ENCODE measurements around the gene ANKRD40CL. TPM values are rescaled to one million over a fixed set of nuclear protein-coding genes. Genes with fewer than 3 reads are reported as not detected.

Gene ANKRD40CL
- total RNA-seq (ENCODE audit: low replicate concordance) = not detected in 2 replicates

GRCh38 chr17:50767446-50767845, at the start of gene ANKRD40CL:
Gene ANKRD40CL (minus strand): TSS chr17:50767518. CDS start chr17:50766913, 605 bp downstream.

GRCh38 chr17:50719144-50719923, 48.0 kb downstream of the ANKRD40CL start, which contains the start of gene LUC7L3:
Gene LUC7L3 (plus strand): TSS chr17:50719603. CDS start chr17:50719733, 130 bp downstream.

Other genes starting within 250 kb of the ANKRD40CL start
- under 0.01 TPM in 2 replicates for gene EPN3, start 234.8 kb downstream of the ANKRD40CL start, total RNA-seq (ENCODE audit: low replicate concordance)
- gene SPATA20, start 220.3 kb downstream of the ANKRD40CL start, total RNA-seq (ENCODE audit: low replicate concordance) = 46.3 and 50.1 TPM in 2 replicates
- under 0.01 and 4.8 TPM in 2 replicates for gene CACNA1G, start 206.8 kb downstream of the ANKRD40CL start, total RNA-seq (ENCODE audit: low replicate concordance)
- 4.0 and 13.6 TPM in 2 replicates for gene ABCC3, start 132.6 kb downstream of the ANKRD40CL start, total RNA-seq (ENCODE audit: low replicate concordance)
- gene ANKRD40, start 59.6 kb downstream of the ANKRD40CL start, total RNA-seq (ENCODE audit: low replicate concordance) = 18.7 and 20.1 TPM in 2 replicates
- gene LUC7L3, start 47.9 kb downstream of the ANKRD40CL start, total RNA-seq (ENCODE audit: low replicate concordance) = 14.2 and 25.9 TPM in 2 replicates
- 0.08 TPM in 1 of 2 replicates, not detected in the other for gene WFIKKN2, start 68.1 kb upstream of the ANKRD40CL start, total RNA-seq (ENCODE audit: low replicate concordance)
- gene TOB1, start 98.8 kb upstream of the ANKRD40CL start, total RNA-seq (ENCODE audit: low replicate concordance) = 5.5 and 7.5 TPM in 2 replicates